ENCODE measurements around the gene TNFAIP8L1.

Gene TNFAIP8L1

GRCh38 chr19:4682417-4683200 lies 43.3 kb downstream of the TNFAIP8L1 start:
- no peak for DNase-seq

- DNase-seq: no peak
Observed at GRCh38 chr19:4684312-4685095, 45.2 kb downstream of the TNFAIP8L1 start.

- DNase-seq: no peak
Observed at GRCh38 chr19:4686700-4687099, 47.4 kb downstream of the TNFAIP8L1 start.

GRCh38 chr19:4687396-4687795 lies 48.1 kb downstream of the TNFAIP8L1 start:
- DNase-seq: no peak

- no peak for DNase-seq
Observed at GRCh38 chr19:4688587-4688986, 49.3 kb downstream of the TNFAIP8L1 start.

- no peak for DNase-seq
Observed at GRCh38 chr19:4689403-4689802, 50.1 kb downstream of the TNFAIP8L1 start.

GRCh38 chr19:4690361-4690760 lies 51.0 kb downstream of the TNFAIP8L1 start:
- no peak for DNase-seq

GRCh38 chr19:4691373-4691772 lies 52.1 kb downstream of the TNFAIP8L1 start:
- DNase-seq: no peak

- no peak for DNase-seq
Observed at GRCh38 chr19:4692251-4693077, 53.1 kb downstream of the TNFAIP8L1 start.

- no peak for DNase-seq
Observed at GRCh38 chr19:4693078-4693350, 53.7 kb downstream of the TNFAIP8L1 start.

- no peak for DNase-seq
Observed at GRCh38 chr19:4693471-4694121, 54.3 kb downstream of the TNFAIP8L1 start.

- no peak for DNase-seq
Observed at GRCh38 chr19:4694211-4694987, 55.1 kb downstream of the TNFAIP8L1 start.

- DNase-seq: no peak
Observed at GRCh38 chr19:4695224-4695731, 56.0 kb downstream of the TNFAIP8L1 start.

GRCh38 chr19:4697304-4697703 lies 58.0 kb downstream of the TNFAIP8L1 start:
- DNase-seq: no peak

- DNase-seq: no peak
Observed at GRCh38 chr19:4699826-4700692, 60.7 kb downstream of the TNFAIP8L1 start.

GRCh38 chr19:4700693-4700970 lies 61.3 kb downstream of the TNFAIP8L1 start:
- no peak for DNase-seq

GRCh38 chr19:4701557-4701956 lies 62.2 kb downstream of the TNFAIP8L1 start:
- no peak for DNase-seq

GRCh38 chr19:4702764-4703163 lies 63.4 kb downstream of the TNFAIP8L1 start:
- no peak for DNase-seq

GRCh38 chr19:4703671-4704316 lies 64.5 kb downstream of the TNFAIP8L1 start:
- no peak for DNase-seq

- DNase-seq: no peak
Observed at GRCh38 chr19:4704317-4704673, 65.0 kb downstream of the TNFAIP8L1 start.
